Renal cortical epithelial cell (primary cell): ENCODE measurements around the gene ABCC6. TPM values are rescaled to one million over a fixed set of nuclear protein-coding genes. Genes with fewer than 3 reads are reported as not detected.
"Not testable (repeated sequence)": the region's sequence is repeated elsewhere in the genome, so short reads cannot be mapped to it uniquely, and the experiment has no call there.

Experiments
- DNase-seq: peaks from one replicate; pipeline ENCODE4 v3.0.0-alpha.2; 2011; ENCODE audit warnings: low read depth
- total RNA-seq: library from RNA; depleted of rRNA; stranded (reverse); fragments of >200 nt; gene quantifications from 2 replicates; pipeline ENCODE4 v1.2.3, GENCODE V29; 2014

Gene ABCC6
- total RNA-seq, 1 donor from 2014 or later = 2.9 TPM

- DNase-seq = no peak
Observed at GRCh38 chr16:16190546-16190945, 32.7 kb downstream of the ABCC6 start.

- no peak for DNase-seq
Observed at GRCh38 chr16:16189842-16190241, 33.5 kb downstream of the ABCC6 start.

GRCh38 chr16:16188827-16189226 is 34.5 kb downstream of the ABCC6 start:
- DNase-seq = no peak

GRCh38 chr16:16186820-16187219 is 36.5 kb downstream of the ABCC6 start:
- no peak for DNase-seq

GRCh38 chr16:16185095-16185494 is 38.2 kb downstream of the ABCC6 start:
- DNase-seq = no peak

GRCh38 chr16:16184594-16184993 is 38.7 kb downstream of the ABCC6 start:
- no peak for DNase-seq

GRCh38 chr16:16183562-16183961 is 39.7 kb downstream of the ABCC6 start:
- DNase-seq = no peak

GRCh38 chr16:16182918-16183317 is 40.4 kb downstream of the ABCC6 start:
- DNase-seq = no peak

- DNase-seq = peak; percentile 74
Observed at GRCh38 chr16:16181748-16182147, 41.5 kb downstream of the ABCC6 start.

GRCh38 chr16:16178455-16179162 is 44.7 kb downstream of the ABCC6 start:
- DNase-seq = no peak

GRCh38 chr16:16176328-16176727 is 47.0 kb downstream of the ABCC6 start:
- no peak for DNase-seq

- no peak for DNase-seq
Observed at GRCh38 chr16:16175296-16175695, 48.0 kb downstream of the ABCC6 start.

GRCh38 chr16:16172991-16173390 is 50.3 kb downstream of the ABCC6 start:
- DNase-seq = no peak

GRCh38 chr16:16171332-16171919 is 51.9 kb downstream of the ABCC6 start:
- DNase-seq = no peak

- DNase-seq = no peak
Observed at GRCh38 chr16:16169615-16170014, 53.7 kb downstream of the ABCC6 start.

- DNase-seq = no peak
Observed at GRCh38 chr16:16168431-16168830, 54.9 kb downstream of the ABCC6 start.

- DNase-seq = no peak
Observed at GRCh38 chr16:16167927-16168326, 55.4 kb downstream of the ABCC6 start.

GRCh38 chr16:16166949-16167348 is 56.3 kb downstream of the ABCC6 start:
- no peak for DNase-seq

GRCh38 chr16:16166085-16166484 is 57.2 kb downstream of the ABCC6 start:
- no peak for DNase-seq

- DNase-seq = no peak
Observed at GRCh38 chr16:16164243-16164642, 59.1 kb downstream of the ABCC6 start.

- DNase-seq = no peak
Observed at GRCh38 chr16:16163571-16163970, 59.7 kb downstream of the ABCC6 start.

- no peak for DNase-seq
Observed at GRCh38 chr16:16163109-16163508, 60.2 kb downstream of the ABCC6 start.

- DNase-seq = no peak
Observed at GRCh38 chr16:16162591-16162990, 60.7 kb downstream of the ABCC6 start.

- DNase-seq = not testable (repeated sequence)
Observed at GRCh38 chr16:16161840-16162239, 61.5 kb downstream of the ABCC6 start.
